Suprapubic skin (tissue), 4 donors: ENCODE data around the gene NELL1.

Experiments used
- CTCF ChIP-seq, 2 donors: fragments of 200-600 bp in 1 of 2; fragments of 450-650 bp in 1 of 2; sonication (generic) in 1 of 2; IDR thresholded peaks; one replicate each; pipeline ENCODE4 v1.5.1; 2016 to 2019; ENCODE audit warnings: antibody characterized with exemption in 2 of 2, mild to moderate bottlenecking in 1 of 2, moderate library complexity in 1 of 2
- EP300 ChIP-seq: sonication (generic); formaldehyde crosslinking; IDR thresholded peaks from one replicate; pipeline ENCODE4 v1.6.1; 2017; ENCODE audit warnings: antibody characterized with exemption
- POLR2A ChIP-seq, 2 donors: fragments of 450-650 bp; IDR thresholded peaks; one replicate each; pipeline ENCODE4 v1.6.1; 2017; ENCODE audit warnings: antibody characterized with exemption in 2 of 2, mild to moderate bottlenecking in 2 of 2, moderate library complexity in 2 of 2
- POLR2AphosphoS5 ChIP-seq, 3 donors: sonication (generic); formaldehyde crosslinking; IDR thresholded peaks; one replicate each; pipeline ENCODE4 v1.6.1; 2017; ENCODE audit warnings: antibody characterized with exemption in 3 of 3

- TF ChIP-seq POLR2AphosphoS5 (IDR thresholded peaks at IDR 0.05): no peak
- TF ChIP-seq CTCF (IDR thresholded peaks at IDR 0.05): no peak
- TF ChIP-seq POLR2A (IDR thresholded peaks at IDR 0.05): no peak
- no peak for TF ChIP-seq EP300
Measured at GRCh38 chr11:21350613-21351012, 681.2 kb downstream of the NELL1 start.
